ENCODE results near the gene NAV2.

GRCh38 chr11:19879307-19880087, 166.9 kb downstream of the NAV2 start:
- TF ChIP-seq CTCF (IDR thresholded peaks at IDR 0.05), result no peak
- no peak for TF ChIP-seq EP300 (IDR thresholded peaks at IDR 0.05)
- no peak for TF ChIP-seq POLR2A (IDR thresholded peaks at IDR 0.05)
- no peak for TF ChIP-seq POLR2AphosphoS5 (IDR thresholded peaks at IDR 0.05)
